WTC11 (cell line): Measurements from ENCODE around the gene USF1. TPM values are rescaled to one million over a fixed set of nuclear protein-coding genes. Genes with fewer than 3 reads are reported as not detected.
"Not testable (repeated sequence)": the region's sequence is repeated elsewhere in the genome, so short reads cannot be mapped to it uniquely, and the experiment has no call there.

Source experiments
- ATAC-seq: fragments of 200-7000 bp; cut with Tn5 transposase; 2 replicates; pipeline ENCODE4 v1.10.0; 2021; ENCODE audit warnings: mild to moderate bottlenecking, moderate library complexity
- CTCF ChIA-PET: fragments of 300-600 bp; sonication (Branson Sonifier 250); formaldehyde crosslinking; loops from one replicate; lab custom pipeline; 2021; ENCODE audit warnings: antibody characterized with exemption; lab: Charles Lee
- POLR2A ChIA-PET: fragments of 350-600 bp; sonication (Branson Sonifier 250); formaldehyde crosslinking; loops from one replicate; lab custom pipeline; 2021; ENCODE audit warnings: antibody characterized with exemption; lab: Charles Lee
- DNase-seq: peaks from one replicate; pipeline ENCODE4 v3.0.0; 2021; ENCODE audit warnings: low spot score
- H3K27ac Mint-ChIP-seq: 2 replicates; pipeline ENCODE4 v1.8.0; 2021; ENCODE audit warnings: mixed read lengths
- H3K27me3 Mint-ChIP-seq: 2 replicates; pipeline ENCODE4 v1.8.0; 2021; ENCODE audit warnings: low read depth, mild to moderate bottlenecking, moderate library complexity, mixed read lengths
- H3K36me3 Mint-ChIP-seq: 2 replicates; pipeline ENCODE4 v1.8.0; 2021; ENCODE audit warnings: mixed read lengths
- H3K4me1 Mint-ChIP-seq: 2 replicates; pipeline ENCODE4 v1.8.0; 2022; ENCODE audit warnings: mixed read lengths
- H3K4me3 Mint-ChIP-seq: 2 replicates; pipeline ENCODE4 v1.8.0; 2021; ENCODE audit warnings: mild to moderate bottlenecking, moderate library complexity, mixed read lengths
- H3K9me3 Mint-ChIP-seq: 2 replicates; pipeline ENCODE4 v1.8.0; 2021; ENCODE audit warnings: mixed read lengths
- AR ChIP-seq: fragments of 250-450 bp; sonication (Bioruptor Pico); IDR thresholded peaks from 2 replicates; pipeline ENCODE4 v1.9.0; 2021; ENCODE audit warnings: mild to moderate bottlenecking
- FOXP1 ChIP-seq: sonication (generic); formaldehyde crosslinking; IDR thresholded peaks from 2 replicates; pipeline ENCODE4 v1.8.0; 2022; ENCODE audit warnings: missing genetic modification reagents, mild to moderate bottlenecking, moderate library complexity, borderline replicate concordance
- GABPB1 ChIP-seq: sonication (generic); formaldehyde crosslinking; IDR thresholded peaks from 2 replicates; pipeline ENCODE4 v1.8.1; 2023; ENCODE audit warnings: mild to moderate bottlenecking, missing genetic modification reagents
- GRHL2 ChIP-seq: fragments of 250-450 bp; sonication (Bioruptor Pico); IDR thresholded peaks from 2 replicates; pipeline ENCODE4 v1.8.0; 2022; ENCODE audit warnings: mild to moderate bottlenecking, moderate library complexity; ENCODE audit not compliant: insufficient replicate concordance, severe bottlenecking
- IRF1 ChIP-seq: sonication (generic); formaldehyde crosslinking; IDR thresholded peaks from 2 replicates; pipeline ENCODE4 v1.8.0; 2023; ENCODE audit warnings: missing genetic modification reagents
- NR1H2 ChIP-seq: sonication (generic); formaldehyde crosslinking; IDR thresholded peaks from 2 replicates; pipeline ENCODE4 v1.9.0; 2021; ENCODE audit warnings: mild to moderate bottlenecking, moderate library complexity, missing genetic modification reagents
- NR2C2 ChIP-seq: sonication (generic); formaldehyde crosslinking; IDR thresholded peaks from 2 replicates; pipeline ENCODE4 v1.8.0; 2022; ENCODE audit warnings: mild to moderate bottlenecking, missing genetic modification reagents
- SOX15 ChIP-seq: fragments of 250-450 bp; sonication (Bioruptor Pico); IDR thresholded peaks from 2 replicates; pipeline ENCODE4 v1.9.0; 2021; ENCODE audit warnings: mild to moderate bottlenecking
- TEAD4 ChIP-seq: sonication (generic); formaldehyde crosslinking; IDR thresholded peaks from 2 replicates; pipeline ENCODE4 v1.8.0; 2022; ENCODE audit warnings: mild to moderate bottlenecking, missing genetic modification reagents
- ZBTB43 ChIP-seq: sonication (generic); formaldehyde crosslinking; IDR thresholded peaks from 2 replicates; pipeline ENCODE4 v1.8.1; 2023; ENCODE audit warnings: mild to moderate bottlenecking, missing genetic modification reagents
- ZMAT4 ChIP-seq: fragments of 250-450 bp; sonication (Bioruptor Pico); IDR thresholded peaks from 2 replicates; pipeline ENCODE4 v1.9.0; 2021; ENCODE audit warnings: mild to moderate bottlenecking
- ZNF396 ChIP-seq: fragments of 250-450 bp; sonication (Bioruptor Pico); IDR thresholded peaks from 2 replicates; pipeline ENCODE4 v1.8.0; 2021; ENCODE audit warnings: mild to moderate bottlenecking, moderate library complexity, borderline replicate concordance
- ZNF425 ChIP-seq: fragments of 250-450 bp; sonication (Bioruptor Pico); conservative IDR thresholded peaks from 2 replicates; pipeline ENCODE4 v1.9.0; 2021; ENCODE audit warnings: mild to moderate bottlenecking
- total RNA-seq: library from RNA; stranded (reverse); gene quantifications from 3 replicates; pipeline ENCODE4 v1.2.3, GENCODE V29; 2021
- TF ChIP-seq, protein P1 (sequence below): sonication (generic); formaldehyde crosslinking; IDR thresholded peaks from 2 replicates; pipeline ENCODE4 v1.8.1; 2023; ENCODE audit warnings: mild to moderate bottlenecking, missing genetic modification reagents, moderate library complexity
- TF ChIP-seq, protein P2 (sequence below): fragments of 250-450 bp; sonication (Bioruptor Pico); IDR thresholded peaks from 2 replicates; pipeline ENCODE4 v1.9.0; 2021; ENCODE audit warnings: moderate library complexity, mild to moderate bottlenecking, inconsistent platforms, borderline replicate concordance
- TF ChIP-seq, protein P3 (sequence below): sonication (generic); formaldehyde crosslinking; conservative IDR thresholded peaks from 2 replicates; pipeline ENCODE4 v1.8.1; 2022; ENCODE audit warnings: mild to moderate bottlenecking, missing genetic modification reagents
- TF ChIP-seq, protein P4 (sequence below): sonication (generic); formaldehyde crosslinking; IDR thresholded peaks from 2 replicates; pipeline ENCODE4 v1.8.1; 2022; ENCODE audit warnings: missing genetic modification reagents, borderline replicate concordance

USF1 gene
- total RNA-seq, 1 experiment from 2014 or later, result 65.6 TPM

DNA sequence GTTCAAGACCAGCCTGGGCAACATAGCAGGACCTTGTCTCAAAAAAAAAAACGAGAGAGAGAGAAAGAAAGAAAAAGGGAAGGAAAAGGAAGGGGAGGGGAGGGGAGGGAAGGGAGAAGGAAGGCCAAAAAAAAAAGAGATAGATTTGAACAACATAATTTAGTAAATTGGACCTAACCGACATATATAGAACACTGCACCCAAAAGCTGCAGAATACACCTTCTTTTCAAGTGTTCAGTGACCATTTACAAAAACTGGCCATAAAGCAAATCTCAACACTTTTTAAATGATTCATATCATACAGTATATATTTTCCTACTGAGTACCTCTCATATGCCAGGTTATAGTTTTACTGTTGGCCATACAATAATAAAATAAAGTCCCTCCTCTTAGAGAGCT, 13.9 kb downstream of the USF1 start:
- H3K27me3 Mint-ChIP-seq, result no peaks in the 10 kb centered on the region
- TF ChIP-seq NR1H2 (CRISPR knock-in tag) (no peak), IRF1 (CRISPR knock-in tag) (no peak), TEAD4 (CRISPR knock-in tag) (no peak), ZNF396 (CRISPR knock-in tag) (no peak), GRHL2 (CRISPR knock-in tag) (no peak), AR (CRISPR knock-in tag) (no peak), GABPB1 (no peak), NR2C2 (CRISPR knock-in tag) (no peak), SOX15 (CRISPR knock-in tag) (no peak), FOXP1 (CRISPR knock-in tag) (no peak), ZNF425 (CRISPR knock-in tag) (no peak), ZMAT4 (CRISPR knock-in tag) (no peak), ZBTB43 (CRISPR knock-in tag) (no peak)
- TF ChIP-seq, protein P1, sequence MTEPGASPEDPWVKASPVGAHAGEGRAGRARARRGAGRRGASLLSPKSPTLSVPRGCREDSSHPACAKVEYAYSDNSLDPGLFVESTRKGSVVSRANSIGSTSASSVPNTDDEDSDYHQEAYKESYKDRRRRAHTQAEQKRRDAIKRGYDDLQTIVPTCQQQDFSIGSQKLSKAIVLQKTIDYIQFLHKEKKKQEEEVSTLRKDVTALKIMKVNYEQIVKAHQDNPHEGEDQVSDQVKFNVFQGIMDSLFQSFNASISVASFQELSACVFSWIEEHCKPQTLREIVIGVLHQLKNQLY, result no peak
- TF ChIP-seq, protein P2, sequence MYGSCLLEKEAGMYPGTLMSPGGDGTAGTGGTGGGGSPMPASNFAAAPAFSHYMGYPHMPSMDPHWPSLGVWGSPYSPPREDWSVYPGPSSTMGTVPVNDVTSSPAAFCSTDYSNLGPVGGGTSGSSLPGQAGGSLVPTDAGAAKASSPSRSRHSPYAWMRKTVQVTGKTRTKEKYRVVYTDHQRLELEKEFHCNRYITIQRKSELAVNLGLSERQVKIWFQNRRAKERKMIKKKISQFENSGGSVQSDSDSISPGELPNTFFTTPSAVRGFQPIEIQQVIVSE (CRISPR knock-in tag), result no peak
- TF ChIP-seq, protein P3, sequence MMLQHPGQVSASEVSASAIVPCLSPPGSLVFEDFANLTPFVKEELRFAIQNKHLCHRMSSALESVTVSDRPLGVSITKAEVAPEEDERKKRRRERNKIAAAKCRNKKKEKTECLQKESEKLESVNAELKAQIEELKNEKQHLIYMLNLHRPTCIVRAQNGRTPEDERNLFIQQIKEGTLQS (CRISPR knock-in tag), result no peak
- TF ChIP-seq, protein P4, sequence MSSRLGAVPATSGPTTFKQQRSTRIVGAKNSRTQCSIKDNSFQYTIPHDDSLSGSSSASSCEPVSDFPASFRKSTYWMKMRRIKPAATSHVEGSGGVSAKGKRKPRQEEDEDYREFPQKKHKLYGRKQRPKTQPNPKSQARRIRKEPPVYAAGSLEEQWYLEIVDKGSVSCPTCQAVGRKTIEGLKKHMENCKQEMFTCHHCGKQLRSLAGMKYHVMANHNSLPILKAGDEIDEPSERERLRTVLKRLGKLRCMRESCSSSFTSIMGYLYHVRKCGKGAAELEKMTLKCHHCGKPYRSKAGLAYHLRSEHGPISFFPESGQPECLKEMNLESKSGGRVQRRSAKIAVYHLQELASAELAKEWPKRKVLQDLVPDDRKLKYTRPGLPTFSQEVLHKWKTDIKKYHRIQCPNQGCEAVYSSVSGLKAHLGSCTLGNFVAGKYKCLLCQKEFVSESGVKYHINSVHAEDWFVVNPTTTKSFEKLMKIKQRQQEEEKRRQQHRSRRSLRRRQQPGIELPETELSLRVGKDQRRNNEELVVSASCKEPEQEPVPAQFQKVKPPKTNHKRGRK (CRISPR knock-in tag), result no peak
- no peak overlapping the region for H3K4me3 Mint-ChIP-seq
- POLR2A ChIA-PET, result interaction anchor here (3.7 kb wide), 1 partner anchor 11 kb away, joined by 15 read pairs; the partner anchor contains the start of gene F11R
- H3K4me1 Mint-ChIP-seq, result peaks cover 18% of the 10 kb centered on the region
- H3K27ac Mint-ChIP-seq, result no peak overlapping the region
- CTCF ChIA-PET, result interaction anchor here (0.8 to 1.2 kb wide), 2 partner anchors 10 kb away, joined by 3 read pairs; no protein-coding TSS in a partner anchor
- H3K9me3 Mint-ChIP-seq, result peaks cover 6% of the 10 kb centered on the region; the same call in 1 of the 2 replicates
- ATAC-seq, result no peak
- no peak for DNase-seq
- H3K36me3 Mint-ChIP-seq, result peaks cover 21% of the 10 kb centered on the region

- H3K4me3 Mint-ChIP-seq, H3K27ac Mint-ChIP-seq, H3K9me3 Mint-ChIP-seq, DNase-seq, H3K4me1 Mint-ChIP-seq, POLR2A ChIA-PET, H3K27me3 Mint-ChIP-seq, CTCF ChIA-PET, ATAC-seq: not testable (repeated sequence)
- peaks cover 22% of the 10 kb centered on the region for H3K36me3 Mint-ChIP-seq
Observed at GRCh38 chr1:161029466-161029865, 16.3 kb downstream of the USF1 start.

DNA sequence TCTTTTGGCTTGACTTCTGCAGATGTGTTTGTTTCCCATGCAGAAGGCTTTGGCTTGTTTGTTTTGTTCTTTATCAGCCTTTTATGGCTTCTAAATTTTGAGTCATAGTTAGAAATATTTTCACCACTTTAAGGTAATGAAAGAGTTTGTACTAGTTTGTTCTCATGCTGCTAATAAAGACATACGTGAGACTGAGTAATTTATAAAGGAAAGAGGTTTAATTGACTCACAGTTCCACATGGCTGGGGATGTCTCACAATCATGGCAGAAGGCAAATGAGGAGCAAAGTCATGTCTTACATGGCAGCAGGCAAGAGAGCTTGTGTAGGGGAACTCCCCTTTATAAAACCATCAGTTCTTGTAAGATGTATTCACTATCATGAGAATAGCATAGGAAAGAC, 18.8 kb downstream of the USF1 start:
- peaks cover 22% of the 10 kb centered on the region for H3K36me3 Mint-ChIP-seq
- DNase-seq, H3K9me3 Mint-ChIP-seq, POLR2A ChIA-PET, H3K4me1 Mint-ChIP-seq, H3K27me3 Mint-ChIP-seq, ATAC-seq, H3K4me3 Mint-ChIP-seq: not testable (repeated sequence)
- peak overlapping the region; percentile 54 for H3K27ac Mint-ChIP-seq
- CTCF ChIA-PET, result interaction anchor here (0.6 to 1.0 kb wide), 3 partner anchors 36 to 389 kb away, joined by 3 to 4 read pairs (median 3); partner anchors contain the start of gene KLHDC9

DNA sequence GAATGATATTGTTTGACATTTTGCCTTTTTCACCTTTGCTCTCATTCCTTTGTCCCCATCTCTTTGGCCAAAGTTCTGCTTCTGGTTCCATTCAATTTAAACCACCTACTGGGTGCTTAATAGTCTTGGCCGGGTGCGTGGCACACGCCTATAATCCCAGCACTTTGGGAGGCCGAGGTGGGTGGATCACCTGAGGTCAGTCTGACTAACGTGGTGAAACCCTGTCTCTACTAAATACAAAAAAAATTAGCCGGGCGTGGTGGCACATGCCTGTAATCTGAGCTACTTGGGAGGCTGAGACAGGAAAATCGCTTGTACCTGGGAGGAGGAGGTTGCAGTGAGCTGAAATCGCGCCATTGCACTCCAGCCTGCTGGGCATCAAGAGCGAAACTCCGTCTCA, 23.3 kb downstream of the USF1 start:
- not testable (repeated sequence) for H3K36me3 Mint-ChIP-seq
- CTCF ChIA-PET, result interaction anchor here (1.2 to 3.6 kb wide), 6 partner anchors 10 to 69 kb away, joined by 3 to 47 read pairs (median 15); partner anchors contain the start of gene TSTD1
- POLR2A ChIA-PET, result interaction anchor here (1.0 to 2.8 kb wide), 3 partner anchors 10 to 131 kb away, joined by 3 to 24 read pairs (median 15); partner anchors contain the start of genes UFC1 and USF1

More for the DNA sequence above, 23.3 kb downstream of the USF1 start:
- not testable (repeated sequence) for ATAC-seq, DNase-seq, H3K27me3 Mint-ChIP-seq, H3K9me3 Mint-ChIP-seq
- H3K27ac Mint-ChIP-seq, result peak overlapping the region; percentile 100
- peak overlapping the region; percentile 87 for H3K4me3 Mint-ChIP-seq
- H3K4me1 Mint-ChIP-seq, result peaks cover 40% of the 10 kb centered on the region
